Transverse colon (tissue), 4 donors: ENCODE measurements around the gene NLRC3.

Source experiments
- CTCF ChIP-seq, 5 experiments: fragments of 200-600 bp in 3 of 5; fragments of 450-650 bp in 2 of 5; sonication (generic) in 3 of 5; IDR thresholded peaks; 1 replicate in 2 of 5; 2 replicates in 3 of 5; pipeline ENCODE4 v1.5.1; 2016 to 2017; ENCODE audit warnings: antibody characterized with exemption in 5 of 5, inconsistent platforms in 3 of 5, mild to moderate bottlenecking in 2 of 5, moderate library complexity in 1 of 5
- POLR2A ChIP-seq: fragments of 450-650 bp; IDR thresholded peaks from one replicate; pipeline ENCODE4 v1.6.1; 2016; ENCODE audit warnings: antibody characterized with exemption, mild to moderate bottlenecking, moderate library complexity
- POLR2AphosphoS5 ChIP-seq, 3 donors: sonication (generic); formaldehyde crosslinking; IDR thresholded peaks; one replicate each; pipeline ENCODE4 v1.6.1; 2016; ENCODE audit warnings: antibody characterized with exemption in 3 of 3

GRCh38 chr16:3497771-3498170 lies 79.4 kb downstream of the NLRC3 start:
- TF ChIP-seq CTCF (IDR thresholded peaks at IDR 0.05) (no peak), POLR2AphosphoS5 (IDR thresholded peaks at IDR 0.05) (no peak), POLR2A (no peak)
